Right ventricle myocardium superior (tissue), 1 donor: ENCODE results near the gene DEFB121. TPM values are rescaled to one million over a fixed set of nuclear protein-coding genes. Genes with fewer than 3 reads are reported as not detected.
"Not testable (repeated sequence)": the region's sequence is repeated elsewhere in the genome, so short reads cannot be mapped to it uniquely, and the experiment has no call there.

ENCODE experiments used
- ATAC-seq: fragments of 200-7000 bp; cut with Tn5 transposase; one replicate; pipeline ENCODE4 v1.9.1; 2020; ENCODE audit warnings: mild to moderate bottlenecking; ENCODE audit not compliant: poor library complexity
- DNase-seq: peaks from one replicate; pipeline ENCODE4 v3.0.0-alpha.2; 2020
- intact Hi-C: fragments of 100-400 bp; cut with DNase I; formaldehyde crosslinking; loops from one replicate; pipeline ENCODE4 v1.11.2; 2022
- total RNA-seq: library from RNA; stranded (reverse); fragmentation: NEBNext Ultra II Directional; extraction: Animal tissue kit (Norgen Biotek cat#: 25700); gene quantifications from one replicate; pipeline ENCODE4 v1.2.1, GENCODE V29; 2021
- donor health status: DM: no; HTN: yes; CAD: no; lungs with severe emphysema.

DEFB121 gene
- total RNA-seq, 1 donor from 2014 or later = not detected

GRCh38 chr20:31374346-31374745, 31.7 kb downstream of the DEFB121 start:
- DNase-seq (no peak), ATAC-seq (no peak)
- intact Hi-C loops = no loop called here

- ATAC-seq (no peak), DNase-seq (no peak)
- intact Hi-C loops = no loop called here
Observed at GRCh38 chr20:31368301-31368700, 37.7 kb downstream of the DEFB121 start, which contains the start of gene DEFB118. DEFB118 (plus strand) TSS chr20:31368601; CDS start chr20:31368651, 50 bp downstream.

GRCh38 chr20:31364272-31364671, 41.7 kb downstream of the DEFB121 start:
- ATAC-seq, intact Hi-C loops, DNase-seq: not testable (repeated sequence)

GRCh38 chr20:31363295-31363694, 42.7 kb downstream of the DEFB121 start:
- no peak for DNase-seq
- intact Hi-C loops = no loop called here
- no peak for ATAC-seq

GRCh38 chr20:31355981-31356380, 50.0 kb downstream of the DEFB121 start:
- ATAC-seq (no peak), DNase-seq (no peak)
- intact Hi-C loops = no loop called here

Other genes starting within 250 kb of the DEFB121 start
- gene DEFB115, start 148.6 kb downstream of the DEFB121 start, total RNA-seq = not detected
- gene DEFB116, start 97.6 kb downstream of the DEFB121 start, total RNA-seq = not detected
- not detected for gene DEFB118, start 37.6 kb downstream of the DEFB121 start, total RNA-seq
- not detected for gene DEFB119, start 15.6 kb downstream of the DEFB121 start, total RNA-seq
- not detected for gene DEFB123, start 34.4 kb upstream of the DEFB121 start, total RNA-seq
- gene DEFB124, start 68.9 kb upstream of the DEFB121 start, total RNA-seq = not detected
- 1.5 TPM for gene REM1, start 69.1 kb upstream of the DEFB121 start, total RNA-seq
- 40.9 TPM for gene HM13, start 108.2 kb upstream of the DEFB121 start, total RNA-seq
- 89.5 TPM for gene ID1, start 199.1 kb upstream of the DEFB121 start, total RNA-seq
- 9.3 TPM for gene COX4I2, start 231.7 kb upstream of the DEFB121 start, total RNA-seq